Activated naive CD4-positive, alpha-beta T cell treated with anti-CD3 and anti-CD28 coated beads for 36 hours (primary cell): ENCODE measurements around the gene MRPS23. TPM values are rescaled to one million over a fixed set of nuclear protein-coding genes. Genes with fewer than 3 reads are reported as not detected.
A peak's percentile ranks its signal among the peaks of the same experiment; 100 is the strongest.

ENCODE experiments used
- CTCF ChIA-PET: fragments of 350-600 bp; sonication (Branson Sonifier 250); formaldehyde crosslinking; loops from one replicate; lab custom pipeline; 2021; ENCODE audit warnings: antibody characterized with exemption; lab: Charles Lee
- DNase-seq: peaks from one replicate; pipeline ENCODE4 v3.0.0-alpha.2; 2020
- H3K27ac Mint-ChIP-seq: one replicate; pipeline ENCODE4 v1.8.0; 2021; ENCODE audit warnings: mild to moderate bottlenecking, mixed read lengths
- H3K27me3 Mint-ChIP-seq: one replicate; pipeline ENCODE4 v1.8.0; 2021; ENCODE audit warnings: low read depth, mixed read lengths
- H3K36me3 Mint-ChIP-seq: one replicate; pipeline ENCODE4 v1.8.0; 2021; ENCODE audit warnings: low read depth, mixed read lengths
- H3K4me1 Mint-ChIP-seq: one replicate; pipeline ENCODE4 v1.8.0; 2021; ENCODE audit warnings: low read depth, mixed read lengths
- H3K4me3 Mint-ChIP-seq: one replicate; pipeline ENCODE4 v1.8.0; 2021; ENCODE audit warnings: mild to moderate bottlenecking, moderate library complexity, mixed read lengths
- H3K9me3 Mint-ChIP-seq: one replicate; pipeline ENCODE4 v1.8.0; 2021; ENCODE audit warnings: mixed read lengths
- intact Hi-C: fragments of 100-400 bp; cut with micrococcal nuclease; formaldehyde crosslinking; loops from one replicate; pipeline ENCODE4 v1.15.1; 2023
- total RNA-seq, 2 experiments: library from RNA; stranded (reverse); gene quantifications; one replicate each; pipeline ENCODE4 v1.2.3, GENCODE V29; 2021

The MRPS23 gene
- total RNA-seq: 10 to 100 TPM; 57.5 to 59.1 TPM

DNA sequence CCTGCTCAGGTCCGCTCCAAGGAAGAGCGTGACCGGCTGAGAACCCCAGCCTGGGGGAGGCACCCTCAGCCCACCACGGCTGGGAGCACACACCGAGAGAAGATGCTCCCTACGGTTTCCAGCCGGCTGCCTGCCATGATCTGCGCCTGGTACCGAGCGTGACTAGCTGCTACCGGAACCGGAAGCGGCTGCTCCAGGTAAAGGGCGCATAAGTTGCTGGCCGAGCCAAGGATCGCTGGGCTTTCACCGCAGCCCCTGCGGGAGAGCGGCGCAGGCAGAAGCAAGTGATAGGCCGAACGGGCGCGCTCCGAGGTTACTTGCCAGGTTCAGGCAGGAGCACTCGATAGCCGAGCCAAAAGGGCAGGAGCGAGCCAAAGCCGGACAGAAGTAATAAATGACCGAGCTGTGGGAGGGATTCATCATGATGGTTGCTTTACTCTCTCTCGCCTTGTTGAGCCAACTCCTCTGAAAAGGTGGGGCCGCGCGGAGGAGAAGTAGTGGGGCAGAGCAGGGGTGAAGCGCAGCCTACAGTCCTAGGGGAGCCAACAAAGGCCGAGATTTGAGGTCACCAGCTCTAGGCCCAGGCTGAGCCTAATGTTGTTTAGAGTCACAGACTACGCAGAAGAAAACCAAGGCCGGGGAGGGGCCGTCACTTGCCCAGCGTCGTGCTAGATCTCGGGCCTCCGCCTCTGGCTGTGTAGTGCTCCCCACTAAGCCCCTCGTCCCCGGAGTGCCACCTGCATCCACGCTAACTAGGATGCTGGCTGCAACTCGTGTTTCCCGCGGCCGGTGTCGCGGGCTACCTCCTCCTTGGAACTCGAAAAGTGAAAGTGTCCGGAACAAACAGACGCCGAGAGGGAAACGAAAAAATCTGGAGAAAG, at the start of gene MRPS23:
Gene MRPS23, minus strand, starts transcription at position 171 of the 881 bp plus-strand sequence. Its CDS starts 34 bp downstream, at position 137.
- Mint-ChIP-seq H3K4me1 (peaks cover 28% of the 10 kb centered on the region), H3K27ac (peak within 1 kb of the TSS; percentile 95), H3K9me3 (no peaks in the 10 kb centered on the region), H3K4me3 (peak within 1 kb of the TSS; percentile 91), H3K27me3 (no peaks in the 10 kb centered on the region), H3K36me3 (peaks cover 10% of the 10 kb centered on the region)
- CTCF ChIA-PET: interaction anchor here (1.5 to 6.5 kb wide), 4 partner anchors 9 to 263 kb away, joined by 5 to 35 read pairs (median 17); no protein-coding TSS in a partner anchor
- peak; percentile 98 for DNase-seq
- intact Hi-C loops: loop anchor here (1.0 to 2.0 kb wide), 7 partner anchors 18 to 765 kb away; partner anchors contain the start of genes AKAP1, DYNLL2, SRSF1 and VEZF1

DNA sequence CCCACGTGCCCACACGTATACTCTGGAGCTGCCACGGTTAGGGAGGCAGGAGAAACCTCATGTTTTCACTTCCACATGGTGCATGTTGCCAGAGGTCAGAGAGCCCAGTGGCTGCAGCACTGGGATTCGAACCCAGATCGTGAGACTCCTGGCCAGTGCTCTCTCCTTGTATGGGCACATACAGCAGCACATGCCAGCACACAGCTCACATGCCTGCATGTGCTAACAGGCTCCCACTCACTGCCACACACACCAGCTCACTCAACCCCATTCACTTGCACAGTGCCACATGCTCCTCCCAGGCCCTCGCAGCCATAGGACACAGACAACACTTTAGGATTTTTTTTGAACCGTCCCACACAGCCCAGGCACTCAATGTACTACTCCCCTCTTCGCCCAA, 49.5 kb upstream of the MRPS23 start:
- intact Hi-C loops: no loop called here
- no peak overlapping the region for H3K27ac Mint-ChIP-seq
- H3K4me3 Mint-ChIP-seq: no peak overlapping the region
- H3K36me3 Mint-ChIP-seq: no peaks in the 10 kb centered on the region
- peaks cover 4% of the 10 kb centered on the region for H3K4me1 Mint-ChIP-seq
- no peaks in the 10 kb centered on the region for H3K27me3 Mint-ChIP-seq
- CTCF ChIA-PET: interaction anchor here (0.5 to 1.2 kb wide), 5 partner anchors 41 to 498 kb away, joined by 3 read pairs; no protein-coding TSS in a partner anchor
- DNase-seq: no peak
- no peaks in the 10 kb centered on the region for H3K9me3 Mint-ChIP-seq

DNA sequence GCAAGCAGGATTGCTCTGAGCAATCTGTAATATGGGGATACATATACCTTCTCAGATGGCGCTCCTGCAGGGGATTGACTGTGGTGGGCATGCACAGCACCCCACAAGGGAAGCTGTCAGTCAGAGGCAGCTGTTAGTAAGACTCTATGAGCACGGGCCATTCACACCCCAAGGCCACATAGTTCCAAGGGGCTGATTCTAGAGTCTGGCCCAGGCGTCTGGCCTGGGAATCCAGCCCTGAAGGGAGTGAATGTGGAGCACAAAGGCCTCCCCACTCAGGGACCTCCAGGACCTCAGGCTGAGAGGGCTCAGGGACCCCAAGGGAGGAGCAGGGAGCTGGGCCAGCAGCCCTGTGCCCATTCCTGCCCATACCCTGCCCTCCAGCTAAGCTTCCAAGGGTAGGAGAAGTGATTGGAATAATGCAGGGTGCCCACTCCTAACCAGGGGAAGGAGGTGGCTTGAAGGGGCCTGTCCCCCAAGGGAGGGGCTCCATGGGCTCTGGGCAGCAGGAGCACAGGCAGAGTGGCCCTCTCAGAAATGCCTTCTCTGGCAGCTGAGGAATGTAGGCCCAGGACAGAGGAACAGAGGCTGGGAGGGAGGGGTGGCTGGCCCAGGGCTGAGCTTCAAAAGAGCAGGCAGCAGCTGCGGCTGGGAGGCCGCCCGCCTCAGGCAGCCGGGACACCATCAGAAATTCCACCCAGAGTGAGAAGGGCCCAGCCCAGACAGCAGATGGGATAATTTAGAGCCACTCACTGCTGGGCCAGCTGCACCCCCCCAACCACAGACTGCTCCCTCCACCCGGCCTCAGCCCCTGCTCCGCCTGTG, 48.9 kb upstream of the MRPS23 start:
- CTCF ChIA-PET: interaction anchor here (0.9 to 1.2 kb wide), 3 partner anchors 42 to 116 kb away, joined by 3 read pairs; no protein-coding TSS in a partner anchor
- intact Hi-C loops: no loop called here
- H3K36me3 Mint-ChIP-seq: no peaks in the 10 kb centered on the region
- H3K4me1 Mint-ChIP-seq: peaks cover 4% of the 10 kb centered on the region
- H3K4me3 Mint-ChIP-seq: no peak overlapping the region
- DNase-seq: no peak
- H3K27me3 Mint-ChIP-seq: no peaks in the 10 kb centered on the region
- H3K9me3 Mint-ChIP-seq: no peaks in the 10 kb centered on the region
- no peak overlapping the region for H3K27ac Mint-ChIP-seq

DNA sequence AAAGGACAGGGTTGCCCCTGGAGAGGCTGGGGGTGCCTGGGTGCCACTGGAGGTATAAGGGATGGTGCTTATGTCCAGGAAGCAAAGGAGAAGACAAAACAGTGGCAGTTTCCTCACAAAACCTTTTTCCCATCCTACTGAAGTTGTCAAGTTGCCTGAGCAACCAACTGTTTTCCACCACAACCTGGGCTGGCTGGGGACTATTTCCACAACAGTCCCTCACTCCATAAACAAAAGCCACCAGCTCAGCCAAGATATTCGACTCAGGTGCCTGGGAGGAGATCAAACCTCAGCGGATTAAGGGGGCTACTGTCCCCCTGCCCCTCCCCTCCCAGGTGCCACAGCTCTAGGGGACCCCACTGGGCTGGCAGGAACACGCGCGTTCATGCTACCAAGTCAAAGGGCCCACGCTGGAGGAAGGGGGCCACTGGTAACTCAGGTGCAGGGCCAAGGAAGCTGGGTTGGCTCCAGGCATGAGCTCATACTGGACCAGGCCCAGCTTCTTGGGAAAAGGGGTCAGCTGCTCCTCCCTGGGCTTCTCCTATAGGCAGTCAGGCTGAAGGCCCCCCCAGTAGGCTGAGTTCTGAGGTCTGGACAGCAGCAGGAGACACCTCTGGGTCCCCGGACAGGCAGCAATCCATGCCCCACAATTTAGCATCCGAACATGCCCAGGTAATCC, 45.7 kb upstream of the MRPS23 start:
- intact Hi-C loops: no loop called here
- Mint-ChIP-seq H3K27ac (no peak overlapping the region), H3K4me1 (peaks cover 2% of the 10 kb centered on the region), H3K36me3 (no peaks in the 10 kb centered on the region), H3K9me3 (no peaks in the 10 kb centered on the region), H3K27me3 (no peaks in the 10 kb centered on the region), H3K4me3 (no peak overlapping the region)
- CTCF ChIA-PET: no interaction called here
- no peak for DNase-seq

DNA sequence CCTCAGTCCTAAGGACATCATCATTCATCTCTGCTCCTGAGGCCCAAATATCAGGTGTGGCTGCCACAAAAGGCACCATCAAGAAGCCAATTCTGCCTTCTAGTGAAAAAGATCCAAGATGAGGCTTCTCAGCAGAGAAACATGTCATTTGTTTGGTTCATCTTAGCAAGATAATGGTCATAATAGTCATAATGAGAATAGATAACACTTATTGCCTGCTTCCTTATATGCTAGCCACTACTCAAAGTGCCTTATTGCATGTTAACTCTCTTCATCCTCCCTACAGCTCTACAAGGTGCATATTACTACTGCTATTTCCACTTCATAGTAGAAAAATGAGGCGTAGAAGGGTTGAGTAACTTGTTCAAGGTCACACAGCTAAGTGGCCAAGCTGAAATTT, 45.0 kb upstream of the MRPS23 start:
- no peaks in the 10 kb centered on the region for H3K36me3 Mint-ChIP-seq
- intact Hi-C loops: loop anchor here (5.0 kb wide), 1 partner anchor 62 kb away; the partner anchor contains the start of gene CUEDC1
- H3K9me3 Mint-ChIP-seq: no peaks in the 10 kb centered on the region

DNA sequence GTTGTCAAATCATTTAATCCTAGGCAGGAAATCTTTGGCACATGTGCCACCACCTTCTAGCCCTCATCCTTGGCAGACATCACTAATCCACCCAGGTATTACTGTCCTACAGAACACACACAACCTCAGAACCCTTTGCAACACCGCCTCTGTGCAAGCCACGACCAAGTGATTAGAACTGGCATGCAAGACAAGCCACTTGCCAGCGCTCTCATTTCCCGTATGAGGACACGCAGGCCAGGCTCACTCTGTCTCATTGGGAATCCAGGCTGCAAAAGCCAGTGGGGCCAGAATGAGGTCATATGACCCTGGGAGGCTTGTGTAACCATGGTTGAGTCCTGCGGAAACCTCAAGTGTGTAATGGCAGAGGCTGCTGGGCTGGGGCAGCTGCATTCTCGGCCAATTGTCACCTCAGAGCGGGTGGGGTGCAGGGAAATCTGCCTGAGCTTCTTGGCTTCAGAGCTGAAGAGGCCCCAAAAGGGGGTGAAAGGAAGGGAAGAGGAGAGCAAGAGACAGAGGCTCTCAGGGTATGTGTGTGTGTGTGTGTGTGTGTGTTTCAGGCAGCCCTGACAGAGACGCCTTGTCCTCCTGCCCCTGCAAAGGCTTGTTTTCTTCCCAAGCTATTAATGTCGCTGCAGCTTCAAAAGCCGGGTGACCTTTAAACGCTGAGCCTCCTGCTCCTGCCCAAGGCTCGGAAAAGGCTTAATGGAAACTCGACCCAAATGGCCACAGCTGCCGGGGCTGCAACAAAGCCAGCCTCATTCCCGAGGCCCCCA, 43.2 kb upstream of the MRPS23 start:
- Mint-ChIP-seq H3K4me1 (peaks cover 2% of the 10 kb centered on the region), H3K36me3 (no peaks in the 10 kb centered on the region), H3K27ac (no peak overlapping the region), H3K9me3 (no peaks in the 10 kb centered on the region), H3K27me3 (no peaks in the 10 kb centered on the region), H3K4me3 (no peak overlapping the region)
- DNase-seq: no peak
- CTCF ChIA-PET: interaction anchor here (0.7 to 3.7 kb wide), 17 partner anchors 12 to 277 kb away, joined by 3 to 24 read pairs (median 4); no protein-coding TSS in a partner anchor
- intact Hi-C loops: loop anchor here (1.0 to 5.0 kb wide), 4 partner anchors 64 to 220 kb away; partner anchors contain the start of gene CUEDC1

More for the DNA sequence above, 45.0 kb upstream of the MRPS23 start:
- H3K4me1 Mint-ChIP-seq: peaks cover 2% of the 10 kb centered on the region
- no peaks in the 10 kb centered on the region for H3K27me3 Mint-ChIP-seq
- no peak for DNase-seq
- H3K4me3 Mint-ChIP-seq: no peak overlapping the region
- CTCF ChIA-PET: interaction anchor here (3.5 kb wide), 1 partner anchor 52 kb away, joined by 13 read pairs; no protein-coding TSS in a partner anchor
- no peak overlapping the region for H3K27ac Mint-ChIP-seq

DNA sequence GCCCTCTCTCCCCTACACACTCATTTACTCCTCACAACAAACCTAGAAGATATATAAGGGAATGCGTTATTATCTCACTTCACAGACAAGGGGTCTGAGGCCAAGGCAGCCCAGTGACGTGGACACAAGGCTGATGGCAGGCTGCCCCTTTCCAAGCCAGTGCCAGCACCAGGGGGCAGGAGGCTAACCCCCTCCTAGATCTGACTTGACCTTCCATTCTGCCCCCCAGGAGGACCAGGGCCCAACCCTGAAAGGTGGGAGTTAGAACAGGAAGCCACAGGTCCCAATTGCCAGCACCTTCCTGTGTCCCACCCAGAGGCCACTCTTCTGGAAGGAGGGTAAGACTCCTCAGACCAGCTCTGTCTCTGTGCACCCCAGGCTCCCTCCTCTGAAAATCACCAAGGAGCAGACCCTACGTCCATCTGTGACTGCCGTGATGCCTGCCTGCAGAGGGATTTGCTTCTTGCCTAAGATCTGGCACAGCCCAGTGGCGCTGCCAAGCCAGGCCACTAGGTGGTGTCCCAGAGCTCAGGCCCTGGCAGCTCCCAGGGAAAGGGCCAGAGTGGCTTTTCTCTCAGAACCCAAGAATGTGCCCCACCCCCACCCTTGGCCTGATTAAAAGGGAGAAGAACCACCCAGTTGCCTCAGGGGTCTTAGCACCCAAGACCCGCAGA, 42.4 kb upstream of the MRPS23 start:
- intact Hi-C loops: loop anchor here (1.0 to 5.0 kb wide), 4 partner anchors 65 to 221 kb away; partner anchors contain the start of gene CUEDC1

DNA sequence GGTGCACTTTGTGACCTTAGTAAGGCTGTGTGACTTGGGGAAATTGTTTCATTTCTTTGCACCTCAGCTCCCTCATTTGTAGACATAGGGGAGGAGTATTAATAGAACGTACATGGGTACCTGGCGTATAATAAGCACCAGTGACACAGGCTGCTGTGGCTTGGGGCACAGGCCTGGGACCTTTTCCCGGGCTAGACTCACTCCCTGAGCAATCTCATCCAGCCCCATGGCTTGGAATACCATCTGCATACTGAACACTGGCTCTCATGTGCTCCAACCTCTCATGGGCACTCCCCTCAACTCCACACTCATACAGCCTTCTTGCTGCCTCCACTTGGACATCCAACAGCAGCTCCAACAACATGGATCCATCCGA, 41.0 kb upstream of the MRPS23 start:
- Mint-ChIP-seq H3K27ac (no peak overlapping the region), H3K4me1 (peaks cover 2% of the 10 kb centered on the region), H3K9me3 (no peaks in the 10 kb centered on the region), H3K4me3 (no peak overlapping the region), H3K27me3 (no peaks in the 10 kb centered on the region), H3K36me3 (no peaks in the 10 kb centered on the region)
- CTCF ChIA-PET: interaction anchor here (0.7 to 3.7 kb wide), 7 partner anchors 12 to 223 kb away, joined by 3 to 24 read pairs (median 4); no protein-coding TSS in a partner anchor
- intact Hi-C loops: loop anchor here (5.0 kb wide), 1 partner anchor 66 kb away; the partner anchor contains the start of gene CUEDC1
- no peak for DNase-seq

More for the DNA sequence above, 42.4 kb upstream of the MRPS23 start:
- CTCF ChIA-PET: interaction anchor here (0.6 to 3.7 kb wide), 20 partner anchors 13 to 358 kb away, joined by 3 to 24 read pairs (median 4); no protein-coding TSS in a partner anchor
- Mint-ChIP-seq H3K27me3 (no peaks in the 10 kb centered on the region), H3K36me3 (no peaks in the 10 kb centered on the region), H3K4me3 (no peak overlapping the region), H3K27ac (no peak overlapping the region), H3K9me3 (no peaks in the 10 kb centered on the region), H3K4me1 (peaks cover 2% of the 10 kb centered on the region)
- peak; percentile 86 for DNase-seq

DNA sequence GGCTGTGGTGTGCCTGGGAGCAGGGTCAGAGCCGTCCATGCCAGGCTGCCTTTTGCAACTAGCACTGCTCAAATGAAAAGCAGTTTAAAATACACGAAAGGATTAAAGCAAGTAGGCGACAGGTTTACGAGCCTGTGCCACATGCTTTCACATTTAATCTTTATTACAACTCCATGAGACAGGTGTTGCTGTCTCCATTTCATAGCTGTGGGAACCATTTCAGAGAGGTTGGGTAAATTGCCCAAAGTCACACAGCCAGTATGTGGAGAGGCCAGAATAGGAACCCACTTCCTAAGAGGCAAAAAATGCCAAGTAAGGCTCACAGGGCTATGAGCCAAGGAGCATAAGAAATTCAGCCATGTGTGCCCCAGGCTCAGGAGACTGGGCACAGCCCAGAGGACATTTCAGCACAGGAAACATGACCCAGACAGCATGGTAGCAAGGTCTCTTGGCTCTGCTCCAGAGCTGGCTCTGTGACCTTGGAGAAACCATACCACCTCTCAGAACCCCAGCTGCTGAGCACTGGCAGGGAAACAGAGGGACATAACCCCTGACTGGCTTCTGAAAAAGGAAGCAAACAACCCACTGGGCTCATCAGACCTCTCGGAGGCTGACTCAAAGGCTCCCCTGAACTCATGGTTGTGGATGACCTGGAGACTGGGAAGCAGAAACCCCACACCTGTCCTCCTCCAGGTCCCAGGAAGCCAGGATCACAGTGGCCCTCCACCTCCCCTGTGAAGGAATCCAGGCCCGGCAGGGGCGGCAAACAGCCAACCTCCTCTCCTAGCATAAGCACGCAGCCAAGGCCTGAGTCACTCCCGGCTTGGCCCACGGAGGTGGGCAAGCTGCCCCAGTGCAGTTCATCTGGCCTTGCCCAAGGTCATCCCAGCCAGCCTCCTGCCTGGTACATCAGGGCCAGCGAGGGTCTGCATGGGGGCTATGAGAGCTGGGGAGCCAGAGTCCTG, 40.3 kb upstream of the MRPS23 start:
- H3K36me3 Mint-ChIP-seq: no peaks in the 10 kb centered on the region
- no peak overlapping the region for H3K4me3 Mint-ChIP-seq
- H3K9me3 Mint-ChIP-seq: no peaks in the 10 kb centered on the region
- no peak overlapping the region for H3K27ac Mint-ChIP-seq
- DNase-seq: no peak
- CTCF ChIA-PET: interaction anchor here (0.8 to 3.3 kb wide), 7 partner anchors 11 to 223 kb away, joined by 3 to 18 read pairs (median 4); no protein-coding TSS in a partner anchor
- H3K27me3 Mint-ChIP-seq: no peaks in the 10 kb centered on the region
- intact Hi-C loops: loop anchor here (5.0 kb wide), 1 partner anchor 67 kb away; the partner anchor contains the start of gene CUEDC1
- H3K4me1 Mint-ChIP-seq: peaks cover 2% of the 10 kb centered on the region
